GM23338 (cell line): Measurements from ENCODE around the gene TRMT44. TPM values are rescaled to one million over a fixed set of nuclear protein-coding genes. Genes with fewer than 3 reads are reported as not detected.

Experiments used
- ATAC-seq: fragments of 200-7000 bp; cut with Tn5 transposase; 3 replicates; pipeline ENCODE4 v1.9.1; 2020
- DNase-seq: peaks from one replicate; pipeline ENCODE4 v3.0.0-alpha.2; 2015; ENCODE audit warnings: low spot score
- H2AFZ ChIP-seq: fragments of 200-600 bp; sonication (generic); 2 replicates; pipeline ENCODE4 v1.8.0; 2016; ENCODE audit warnings: antibody characterized with exemption, mild to moderate bottlenecking, moderate library complexity
- H3F3A ChIP-seq: fragments of 200-600 bp; sonication (generic); replicated peaks from 2 replicates; pipeline ENCODE4 v1.8.0; 2017; ENCODE audit warnings: antibody characterized with exemption, mixed run types, low read depth
- H3K27ac ChIP-seq: fragments of 200-600 bp; sonication (generic); 2 replicates; pipeline ENCODE4 v1.6.1; 2016; ENCODE audit warnings: low read depth
- H3K27me3 ChIP-seq: fragments of 200-600 bp; sonication (generic); 2 replicates; pipeline ENCODE4 v1.8.0; 2016; ENCODE audit warnings: mild to moderate bottlenecking, mixed run types, moderate library complexity; ENCODE audit not compliant: insufficient read depth
- H3K36me3 ChIP-seq: fragments of 200-600 bp; sonication (generic); 2 replicates; pipeline ENCODE4 v1.8.0; 2016; ENCODE audit warnings: mild to moderate bottlenecking; ENCODE audit not compliant: insufficient read depth
- H3K4me1 ChIP-seq: fragments of 200-600 bp; sonication (generic); 2 replicates; pipeline ENCODE4 v1.8.0; 2016; ENCODE audit warnings: mild to moderate bottlenecking, moderate library complexity; ENCODE audit not compliant: insufficient read depth
- H3K4me2 ChIP-seq: fragments of 200-600 bp; sonication (generic); 2 replicates; pipeline ENCODE4 v1.7.1; 2017; ENCODE audit warnings: mixed run types
- H3K4me3 ChIP-seq: fragments of 200-600 bp; sonication (generic); 2 replicates; pipeline ENCODE4 v1.6.1; 2016; ENCODE audit warnings: mixed run types
- H3K79me2 ChIP-seq: fragments of 200-600 bp; sonication (generic); replicated peaks from 2 replicates; pipeline ENCODE4 v1.8.0; 2017; ENCODE audit warnings: mild to moderate bottlenecking; ENCODE audit not compliant: insufficient read depth
- H3K9me2 ChIP-seq: fragments of 200-600 bp; sonication (generic); 2 replicates; pipeline ENCODE4 v1.8.0; 2017; ENCODE audit not compliant: insufficient read depth
- H4K20me1 ChIP-seq: fragments of 200-600 bp; sonication (generic); replicated peaks from 2 replicates; pipeline ENCODE4 v1.8.0; 2017; ENCODE audit warnings: mild to moderate bottlenecking; ENCODE audit not compliant: insufficient read depth
- H3K27ac Mint-ChIP-seq: 2 replicates; pipeline ENCODE4 v1.8.0; 2020; ENCODE audit warnings: inconsistent platforms, mild to moderate bottlenecking, moderate library complexity, mixed read lengths
- H3K27me3 Mint-ChIP-seq: 3 replicates; pipeline ENCODE4 v1.8.0; 2022; ENCODE audit warnings: low read depth, mild to moderate bottlenecking, moderate library complexity, mixed read lengths, inconsistent platforms; ENCODE audit not compliant: insufficient read depth, poor library complexity
- H3K36me3 Mint-ChIP-seq: 3 replicates; pipeline ENCODE4 v1.8.0; 2021; ENCODE audit warnings: low read depth, mild to moderate bottlenecking, inconsistent platforms, moderate library complexity, mixed read lengths
- H3K4me1 Mint-ChIP-seq: 3 replicates; pipeline ENCODE4 v1.8.0; 2020; ENCODE audit warnings: mild to moderate bottlenecking, inconsistent platforms, mixed read lengths
- H3K4me3 Mint-ChIP-seq: 3 replicates; pipeline ENCODE4 v1.8.0; 2021; ENCODE audit warnings: moderate library complexity, mild to moderate bottlenecking, inconsistent platforms, mixed read lengths
- H3K9me3 Mint-ChIP-seq: 3 replicates; pipeline ENCODE4 v1.8.0; 2020; ENCODE audit warnings: moderate library complexity, mild to moderate bottlenecking, inconsistent platforms, mixed read lengths
- CREB1 ChIP-seq: fragments of 250-450 bp; sonication (Bioruptor Pico); IDR thresholded peaks from 2 replicates; pipeline ENCODE4 v1.5.0; 2020; ENCODE audit warnings: low read depth, mild to moderate bottlenecking, moderate library complexity
- ETS1 ChIP-seq: IDR thresholded peaks from 2 replicates; pipeline ENCODE4 v1.6.1; 2016; ENCODE audit warnings: antibody characterized with exemption
- EZH2 ChIP-seq: fragments of 200-600 bp; sonication (generic); IDR thresholded peaks from one replicate; pipeline ENCODE4 v1.8.0; 2017; ENCODE audit warnings: antibody characterized with exemption, mild to moderate bottlenecking, low read depth; ENCODE audit not compliant: unreplicated experiment
- JUNB ChIP-seq: IDR thresholded peaks from one replicate; pipeline ENCODE4 v1.6.1; 2016; ENCODE audit warnings: antibody characterized with exemption; ENCODE audit not compliant: unreplicated experiment
- REST ChIP-seq: IDR thresholded peaks from one replicate; pipeline ENCODE4 v1.6.1; 2018; ENCODE audit warnings: antibody characterized with exemption; ENCODE audit not compliant: unreplicated experiment
- STAT1 ChIP-seq: IDR thresholded peaks from one replicate; pipeline ENCODE4 v1.6.1; 2016; ENCODE audit warnings: antibody characterized with exemption; ENCODE audit not compliant: unreplicated experiment
- ZNF114 ChIP-seq: fragments of 250-450 bp; sonication (Bioruptor Pico); IDR thresholded peaks from 2 replicates; pipeline ENCODE4 v1.5.0; 2020; ENCODE audit warnings: mild to moderate bottlenecking, moderate library complexity
- ZNF331 ChIP-seq: fragments of 250-450 bp; sonication (Bioruptor Pico); IDR thresholded peaks from 2 replicates; pipeline ENCODE4 v1.5.0; 2020; ENCODE audit warnings: low read depth, mild to moderate bottlenecking, moderate library complexity
- ZNF462 ChIP-seq: fragments of 250-450 bp; sonication (Bioruptor Pico); IDR thresholded peaks from 2 replicates; pipeline ENCODE4 v1.5.0; 2020; ENCODE audit warnings: mild to moderate bottlenecking, moderate library complexity
- polyA plus RNA-seq: library from polyadenylated mRNA; unstranded; fragments of >200 nt; fragmentation: Nextera tagmentation; extraction: Ambion mirVana; gene quantifications from 2 replicates; pipeline ENCODE4 v1.2.1, GENCODE V29; 2016
- total RNA-seq: library from RNA; depleted of rRNA; stranded (reverse); fragments of >200 nt; shearing (Covaris generic); gene quantifications from 2 replicates; pipeline ENCODE4 v1.2.3, GENCODE V29; 2014

Gene TRMT44
- total and polyA plus RNA-seq, 2 experiments from 2014 or later = 10.3 to 49.8 TPM

GRCh38 chr4:8422786-8423185, 17.8 kb upstream of the TRMT44 start:
- H3K79me2 ChIP-seq = 0 out of 2 replicates have a peak, but pooled peaks cover 4% of the 10 kb centered on the region
- H3K9me2 ChIP-seq = 0 out of 2 replicates have a peak, but pooled peaks cover 3% of the 10 kb centered on the region
- H3K4me1 ChIP-seq = no peaks in the 10 kb centered on the region
- Mint-ChIP-seq H3K27ac (no peak overlapping the region), H3K4me3 (no peak overlapping the region), H3K36me3 (no peaks in the 10 kb centered on the region), H3K27me3 (peaks cover 3% of the 10 kb centered on the region), H3K4me1 (peaks cover 4% of the 10 kb centered on the region; the same call in 2 of the 3 replicates), H3K9me3 (no peaks in the 10 kb centered on the region)
- DNase-seq (no peak), ATAC-seq (no peak)
- H3K36me3 ChIP-seq = no peaks in the 10 kb centered on the region
- H3K4me3 ChIP-seq = no peak overlapping the region
- H4K20me1 ChIP-seq = no peaks in the 10 kb centered on the region
- no peak overlapping the region for H3K27ac ChIP-seq
- no peaks in the 10 kb centered on the region for H3F3A ChIP-seq
- TF ChIP-seq REST = no peak
- TF ChIP-seq ETS1 = no peak
- TF ChIP-seq CREB1 = no peak
- TF ChIP-seq ZNF114 = no peak
- no peak for TF ChIP-seq EZH2
- TF ChIP-seq ZNF331 (CRISPR knock-in tag) = no peak
- TF ChIP-seq STAT1 = no peak
- no peak for TF ChIP-seq ZNF462
- TF ChIP-seq JUNB = no peak
- no peak overlapping the region for H2AFZ ChIP-seq
- no peaks in the 10 kb centered on the region for H3K27me3 ChIP-seq
- no peak overlapping the region for H3K4me2 ChIP-seq
